HG02678 (cell line): ENCODE measurements around the gene ITPK1.

Source experiments
- ATAC-seq: cut with Tn5 transposase; IDR thresholded peaks from one replicate; pipeline ENCODE4 v1.9.1; 2021; ENCODE audit warnings: mild to moderate bottlenecking, moderate library complexity; ENCODE audit not compliant: unreplicated experiment

ITPK1 gene

GRCh38 chr14:92994131-92994676, 121.5 kb downstream of the ITPK1 start:
- ATAC-seq = no peak

GRCh38 chr14:92993302-92993701, 122.4 kb downstream of the ITPK1 start:
- no peak for ATAC-seq

- ATAC-seq = no peak
Measured at GRCh38 chr14:92991536-92991935, 124.2 kb downstream of the ITPK1 start.

- no peak for ATAC-seq
Measured at GRCh38 chr14:92990456-92991430, 125.0 kb downstream of the ITPK1 start.

GRCh38 chr14:92988786-92989755, 126.7 kb downstream of the ITPK1 start:
- ATAC-seq = no peak

- no peak for ATAC-seq
Measured at GRCh38 chr14:92987713-92988510, 127.8 kb downstream of the ITPK1 start.

- no peak for ATAC-seq
Measured at GRCh38 chr14:92987148-92987570, 128.6 kb downstream of the ITPK1 start.

- ATAC-seq = no peak
Measured at GRCh38 chr14:92986254-92987147, 129.2 kb downstream of the ITPK1 start.

- no peak for ATAC-seq
Measured at GRCh38 chr14:92985521-92985920, 130.2 kb downstream of the ITPK1 start.

GRCh38 chr14:92984896-92985295, 130.8 kb downstream of the ITPK1 start:
- no peak for ATAC-seq

- ATAC-seq = no peak
Measured at GRCh38 chr14:92984082-92984788, 131.5 kb downstream of the ITPK1 start.

GRCh38 chr14:92982956-92983355, 132.8 kb downstream of the ITPK1 start:
- no peak for ATAC-seq

- ATAC-seq = no peak
Measured at GRCh38 chr14:92981726-92982125, 134.0 kb downstream of the ITPK1 start.

GRCh38 chr14:92980866-92981265, 134.9 kb downstream of the ITPK1 start:
- no peak for ATAC-seq

- ATAC-seq = no peak
Measured at GRCh38 chr14:92978229-92979021, 137.3 kb downstream of the ITPK1 start.

GRCh38 chr14:92976268-92976667, 139.5 kb downstream of the ITPK1 start:
- ATAC-seq = no peak

GRCh38 chr14:92974541-92975345, 141.0 kb downstream of the ITPK1 start:
- ATAC-seq = no peak
